ENCODE data around the gene INTS11. TPM values are rescaled to one million over a fixed set of nuclear protein-coding genes. Genes with fewer than 3 reads are reported as not detected.

Gene INTS11
- total RNA-seq, 1 donor from 2014 or later: 52.8 TPM

- no peak for DNase-seq
These were observed 40.0 kb downstream of the INTS11 start for GRCh38 chr1:1284221-1285101.

GRCh38 chr1:1283821-1284220 is 40.6 kb downstream of the INTS11 start:
- DNase-seq: peak; percentile 36

- DNase-seq: peak; percentile 39
These were observed 41.5 kb downstream of the INTS11 start for GRCh38 chr1:1282998-1283397.

GRCh38 chr1:1281533-1282321 is 42.7 kb downstream of the INTS11 start:
- DNase-seq: peak; percentile 78

GRCh38 chr1:1280782-1281481 is 43.5 kb downstream of the INTS11 start:
- no peak for DNase-seq

- DNase-seq: no peak
These were observed 45.4 kb downstream of the INTS11 start for GRCh38 chr1:1279028-1279427.

GRCh38 chr1:1278620-1279019 is 45.8 kb downstream of the INTS11 start:
- no peak for DNase-seq

GRCh38 chr1:1275836-1276235 is 48.6 kb downstream of the INTS11 start:
- no peak for DNase-seq

- no peak for DNase-seq
These were observed 49.5 kb downstream of the INTS11 start for GRCh38 chr1:1274931-1275431.

GRCh38 chr1:1274299-1274930 is 50.0 kb downstream of the INTS11 start:
- no peak for DNase-seq

GRCh38 chr1:1273512-1274298 is 50.8 kb downstream of the INTS11 start, which contains the start of gene UBE2J2:
TSS of gene UBE2J2 (minus strand) at chr1:1273854. CDS start at chr1:1267992, 5,862 bp downstream.
- DNase-seq: peak; percentile 96

GRCh38 chr1:1273209-1273511 is 51.3 kb downstream of the INTS11 start:
- DNase-seq: peak; percentile 53

- DNase-seq: peak; percentile 64
These were observed 51.9 kb downstream of the INTS11 start for GRCh38 chr1:1272341-1273208.

- DNase-seq: no peak
These were observed 53.6 kb downstream of the INTS11 start for GRCh38 chr1:1270813-1271212.

GRCh38 chr1:1268284-1268682 is 56.2 kb downstream of the INTS11 start:
- no peak for DNase-seq

GRCh38 chr1:1267488-1268283 is 56.8 kb downstream of the INTS11 start:
- DNase-seq: no peak

GRCh38 chr1:1264868-1265272 is 59.6 kb downstream of the INTS11 start:
- peak; percentile 62 for DNase-seq

GRCh38 chr1:1264026-1264425 is 60.4 kb downstream of the INTS11 start:
- DNase-seq: no peak

- DNase-seq: no peak
These were observed 61.7 kb downstream of the INTS11 start for GRCh38 chr1:1262758-1263157.

GRCh38 chr1:1262071-1262470 is 62.4 kb downstream of the INTS11 start:
- DNase-seq: no peak
